RPMI8226 (cell line): ENCODE results near the gene MISP3.
A peak's percentile ranks its signal among the peaks of the same experiment; 100 is the strongest.
"Not testable (repeated sequence)": the region's sequence is repeated elsewhere in the genome, so short reads cannot be mapped to it uniquely, and the experiment has no call there.

Experiments
- DNase-seq: peaks from one replicate; pipeline ENCODE4 v3.0.0-alpha.2; 2015

Gene MISP3

DNA sequence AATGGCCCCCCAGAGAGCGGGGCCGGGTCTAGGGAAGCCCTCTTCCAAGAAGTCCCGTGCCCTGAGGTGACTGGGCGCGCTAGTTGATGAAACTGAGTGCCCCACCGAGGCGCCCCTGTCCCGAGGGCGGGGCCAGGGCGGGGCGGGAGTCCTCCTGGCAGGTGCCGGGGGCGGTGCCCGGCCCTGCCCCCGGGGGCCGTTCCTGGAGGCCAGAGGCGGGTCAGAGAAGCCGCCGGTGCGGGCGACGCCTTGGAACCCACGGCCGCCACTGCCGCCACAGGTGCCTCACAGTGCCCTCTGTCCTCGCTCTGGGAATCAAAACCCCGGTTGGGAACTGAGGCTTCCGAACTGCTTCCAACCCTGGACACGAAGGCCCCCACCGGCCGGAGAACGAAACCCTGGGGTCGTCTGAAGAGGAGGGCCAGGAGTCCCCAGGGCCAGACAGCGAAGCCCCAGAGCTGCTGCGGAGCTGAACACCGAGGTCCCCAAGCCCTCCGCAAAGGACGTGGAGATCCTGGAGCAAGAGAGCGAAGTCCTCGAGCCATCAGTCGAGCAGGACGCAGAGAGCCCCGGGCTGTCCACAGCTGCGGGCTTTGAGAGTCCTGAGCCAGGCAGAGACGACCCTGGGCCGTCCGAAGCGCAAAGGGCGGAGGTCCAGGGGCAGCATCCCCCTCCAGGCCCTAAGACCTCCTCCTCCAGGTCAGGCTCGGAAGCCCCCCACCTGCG, at the start of gene MISP3:
Gene MISP3, plus strand, starts transcription at position 252 of the 726 bp plus-strand sequence. CDS start 524 bp downstream, outside the sequence.
- DNase-seq: peak; percentile 92

DNA sequence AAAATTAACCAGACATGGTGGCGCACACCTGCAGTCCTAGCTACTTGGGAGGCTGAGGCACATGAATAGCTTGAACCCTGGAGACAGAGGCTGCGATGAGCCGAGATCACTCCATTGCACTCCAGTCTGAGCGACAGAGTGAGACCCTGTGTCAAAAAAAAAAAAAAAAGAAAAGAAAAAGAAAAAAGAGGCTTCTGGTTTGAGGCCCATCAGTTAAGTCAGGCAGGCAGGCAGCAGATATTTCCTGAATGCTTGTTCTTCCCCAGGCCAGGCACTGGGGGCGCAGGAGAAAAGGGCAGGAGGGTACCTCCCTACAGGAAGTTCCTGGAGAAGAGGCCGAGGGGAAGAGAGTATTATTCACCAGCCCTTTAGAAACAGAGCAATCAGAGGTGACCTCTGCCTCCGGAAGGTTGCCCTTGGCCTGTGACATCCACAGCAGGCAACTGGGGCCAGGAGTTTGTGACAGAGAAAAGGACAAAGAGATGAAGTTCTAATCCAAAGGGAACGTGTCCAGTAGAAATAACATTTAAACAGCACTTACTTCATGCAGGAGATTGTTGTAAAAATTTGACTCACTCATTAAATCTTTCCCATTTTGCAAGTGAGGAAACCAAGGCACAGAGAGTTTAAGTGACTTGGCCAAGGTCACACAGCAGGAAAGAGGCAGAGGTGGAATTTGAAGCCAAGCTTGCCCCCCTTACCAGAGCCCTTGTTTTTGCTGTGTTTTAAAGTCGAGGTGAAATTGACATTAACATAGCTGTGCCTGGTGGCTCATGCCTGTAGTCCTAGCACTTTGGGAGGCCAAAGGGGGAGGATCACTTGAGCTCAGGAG, 49.0 kb upstream of the MISP3 start:
- DNase-seq: peak; percentile 75

DNA sequence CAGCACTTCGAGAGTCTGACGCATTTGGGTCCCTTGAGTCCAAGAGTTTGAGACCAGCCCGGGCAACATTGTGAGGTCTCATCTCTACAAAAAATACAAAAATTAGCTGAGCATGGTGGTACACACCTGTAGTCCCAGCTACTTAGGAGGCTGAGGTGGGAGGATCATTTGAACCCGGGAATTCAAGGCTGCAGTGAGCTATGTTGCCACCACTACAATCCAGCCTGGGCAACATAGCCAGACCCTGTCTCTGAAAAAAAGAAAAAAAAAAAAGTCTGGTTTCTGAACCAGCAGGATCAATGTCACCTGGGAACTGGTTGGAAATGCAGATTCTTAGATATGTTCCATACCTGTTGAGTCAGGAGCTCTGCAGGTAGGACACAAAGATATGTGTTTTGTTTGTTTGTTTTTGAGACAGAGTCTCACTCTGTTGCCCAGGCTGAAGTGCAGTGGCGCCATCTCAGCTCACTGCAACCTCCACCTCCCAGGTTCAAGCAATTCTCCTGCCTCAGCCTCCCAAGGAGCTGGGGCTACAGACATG, 45.9 kb upstream of the MISP3 start:
- DNase-seq: not testable (repeated sequence)

DNA sequence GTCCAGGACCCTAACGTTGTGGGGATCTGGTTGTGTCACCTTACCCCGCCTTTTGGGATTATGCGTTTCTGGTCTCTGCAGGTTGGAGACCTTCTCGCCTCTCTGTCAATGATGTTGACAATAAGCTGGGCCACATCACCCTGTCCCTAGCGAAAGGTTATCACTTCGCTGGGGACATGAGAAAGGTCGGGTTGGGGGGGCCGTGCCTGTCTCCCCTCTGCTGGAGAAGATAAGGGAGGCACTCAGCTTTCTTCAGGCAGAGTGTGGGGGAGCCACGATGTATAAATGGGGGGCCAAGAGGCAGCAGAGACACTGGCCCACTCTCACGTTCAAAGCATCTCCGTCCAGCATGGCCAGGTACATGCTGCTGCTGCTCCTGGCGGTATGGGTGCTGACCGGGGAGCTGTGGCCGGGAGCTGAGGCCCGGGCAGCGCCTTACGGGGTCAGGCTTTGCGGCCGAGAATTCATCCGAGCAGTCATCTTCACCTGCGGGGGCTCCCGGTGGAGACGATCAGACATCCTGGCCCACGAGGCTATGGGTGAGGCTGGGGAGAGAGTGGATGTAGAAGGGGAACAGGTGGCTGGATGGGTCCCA, 44.6 kb upstream of the MISP3 start, which contains the start of gene RLN3:
Gene RLN3, plus strand, starts transcription at position 293 of the 595 bp plus-strand sequence. Its CDS starts 57 bp downstream, at position 350.
- no peak for DNase-seq

GRCh38 chr19:14028901-14029300, 43.7 kb upstream of the MISP3 start:
- no peak for DNase-seq

- DNase-seq: no peak
Measured at GRCh38 chr19:14030997-14031718, 41.4 kb upstream of the MISP3 start.

DNA sequence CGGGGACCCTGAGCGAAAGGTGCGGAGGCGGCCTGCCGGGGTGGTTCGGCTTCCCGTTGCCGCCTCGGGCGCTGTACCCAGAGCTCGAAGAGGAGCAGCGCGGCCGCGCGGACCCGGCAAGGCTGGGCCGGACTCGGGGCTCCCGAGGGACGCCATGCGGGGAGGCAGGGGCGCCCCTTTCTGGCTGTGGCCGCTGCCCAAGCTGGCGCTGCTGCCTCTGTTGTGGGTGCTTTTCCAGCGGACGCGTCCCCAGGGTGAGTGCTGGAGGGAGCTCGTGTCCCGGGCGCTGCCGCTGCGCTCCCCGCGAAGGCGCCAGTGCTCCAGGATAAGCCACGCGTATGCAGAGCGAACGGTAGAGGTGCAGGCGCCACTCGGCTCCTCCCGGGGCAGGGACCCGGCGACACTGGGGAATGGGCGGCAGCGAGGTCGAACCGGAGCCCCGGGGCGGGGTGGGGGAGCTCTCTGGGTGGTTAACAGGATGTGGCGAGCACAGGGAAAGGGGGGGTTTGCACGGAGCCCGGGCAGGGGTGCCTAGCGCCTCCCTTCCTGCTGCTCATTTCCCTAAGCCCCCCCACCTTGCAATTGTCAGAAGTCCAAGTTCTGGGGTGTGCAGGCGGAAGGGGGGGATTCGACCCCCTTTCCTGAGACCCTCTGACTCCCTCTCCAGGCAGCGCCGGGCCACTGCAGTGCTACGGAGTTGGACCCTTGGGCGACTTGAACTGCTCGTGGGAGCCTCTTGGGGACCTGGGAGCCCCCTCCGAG, 40.7 kb upstream of the MISP3 start, which contains the start of gene IL27RA:
Gene IL27RA, plus strand, starts transcription at position 44 of the 762 bp plus-strand sequence. Its CDS starts 111 bp downstream, at position 155.
- DNase-seq: peak; percentile 71

- no peak for DNase-seq
Measured at GRCh38 chr19:14033946-14034345, 38.6 kb upstream of the MISP3 start.

DNA sequence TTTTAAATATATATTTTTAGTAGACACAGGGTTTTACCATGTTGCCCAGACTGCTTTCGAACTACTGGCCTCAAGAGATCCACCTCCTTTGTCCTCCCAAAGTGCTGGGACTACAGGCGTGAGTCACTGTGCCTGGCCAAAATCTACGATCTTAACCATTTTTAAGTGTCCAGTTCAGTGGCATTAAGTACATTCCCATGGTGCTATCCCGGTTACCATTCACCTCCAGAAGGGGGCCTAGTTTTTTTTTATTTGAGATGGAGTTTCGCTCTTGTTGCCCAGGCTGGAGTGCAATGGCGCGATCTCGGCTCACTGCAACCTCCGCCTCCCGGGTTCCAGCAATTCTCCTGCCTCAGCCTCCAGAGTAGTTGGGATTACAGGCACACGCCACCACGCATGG, 37.4 kb upstream of the MISP3 start:
- DNase-seq: peak; percentile 1

DNA sequence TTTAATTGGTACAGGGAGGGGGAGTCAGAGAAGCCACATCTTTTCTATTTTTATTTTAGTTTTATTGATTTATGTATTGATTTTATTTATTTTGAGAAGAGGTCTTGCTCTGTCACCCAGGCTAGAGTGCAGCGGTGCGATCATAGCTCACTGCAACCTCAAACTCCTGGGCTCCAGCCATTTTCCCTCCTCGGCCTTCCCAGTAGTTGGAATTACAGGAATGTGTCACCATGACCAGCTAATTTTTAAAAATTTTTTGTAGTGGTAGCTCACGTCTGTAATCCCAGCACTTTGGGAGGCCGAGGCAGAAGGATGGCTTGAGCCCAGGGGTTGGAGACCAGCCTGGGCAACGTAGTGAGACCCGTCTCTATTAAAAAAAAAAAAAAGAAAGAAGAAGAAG, 36.9 kb upstream of the MISP3 start:
- DNase-seq: no peak

- no peak for DNase-seq
Measured at GRCh38 chr19:14039181-14039580, 33.4 kb upstream of the MISP3 start.

GRCh38 chr19:14042659-14043608, 29.7 kb upstream of the MISP3 start:
- DNase-seq: peak; percentile 57

GRCh38 chr19:14047866-14048265, 24.7 kb upstream of the MISP3 start:
- DNase-seq: not testable (repeated sequence)

DNA sequence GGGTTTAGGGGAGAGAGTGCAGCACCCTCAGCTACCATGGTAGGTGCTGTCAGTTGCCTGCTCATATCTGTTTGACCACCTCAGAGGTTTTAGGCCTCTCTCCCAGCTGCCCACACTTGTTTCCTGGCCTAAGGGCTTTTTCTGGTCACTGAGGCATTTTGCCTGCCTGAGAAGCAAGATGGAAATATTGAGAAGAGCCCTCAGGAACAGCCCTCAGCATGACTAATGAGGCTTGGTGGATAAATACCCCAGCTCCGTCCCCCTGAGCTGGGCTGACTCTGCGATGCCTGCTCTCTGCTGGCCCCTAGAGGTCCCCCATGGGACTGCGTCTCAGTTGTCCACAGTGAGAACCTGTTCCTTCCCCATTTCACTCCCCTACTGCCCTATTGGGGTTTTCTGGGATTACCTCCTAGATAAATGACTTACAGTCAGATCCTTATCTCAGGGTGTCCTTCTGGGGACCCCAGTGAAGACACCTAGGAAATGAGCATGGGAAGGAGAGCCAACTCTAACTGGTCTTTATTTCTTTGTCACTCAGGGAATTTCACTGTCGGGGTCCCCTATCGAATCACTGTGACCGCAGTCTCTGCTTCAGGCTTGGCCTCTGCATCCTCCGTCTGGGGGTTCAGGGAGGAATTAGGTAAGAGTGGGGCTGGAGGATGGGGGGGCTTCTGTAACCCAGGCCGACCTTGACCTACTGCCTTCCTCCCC, 24.0 kb upstream of the MISP3 start:
- peak; percentile 73 for DNase-seq

DNA sequence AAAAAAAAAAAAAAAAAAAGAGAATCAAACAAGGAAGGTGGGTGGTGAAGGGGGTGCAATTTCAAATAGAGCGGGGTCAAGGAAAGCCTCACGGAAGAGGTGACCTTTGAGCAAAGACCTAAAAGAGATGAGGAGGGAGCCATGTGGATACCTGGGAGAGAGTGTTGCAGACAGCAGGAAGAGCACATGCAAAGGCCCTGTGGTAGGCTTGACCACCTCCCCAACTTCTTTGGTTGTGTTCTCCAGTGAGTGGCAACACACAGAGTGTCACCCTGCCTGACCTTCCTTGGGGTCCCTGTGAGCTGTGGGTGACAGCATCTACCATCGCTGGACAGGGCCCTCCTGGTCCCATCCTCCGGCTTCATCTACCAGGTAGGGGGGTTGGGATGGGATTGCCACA, 22.1 kb upstream of the MISP3 start:
- DNase-seq: no peak

GRCh38 chr19:14050961-14051360, 21.6 kb upstream of the MISP3 start:
- DNase-seq: not testable (repeated sequence)

DNA sequence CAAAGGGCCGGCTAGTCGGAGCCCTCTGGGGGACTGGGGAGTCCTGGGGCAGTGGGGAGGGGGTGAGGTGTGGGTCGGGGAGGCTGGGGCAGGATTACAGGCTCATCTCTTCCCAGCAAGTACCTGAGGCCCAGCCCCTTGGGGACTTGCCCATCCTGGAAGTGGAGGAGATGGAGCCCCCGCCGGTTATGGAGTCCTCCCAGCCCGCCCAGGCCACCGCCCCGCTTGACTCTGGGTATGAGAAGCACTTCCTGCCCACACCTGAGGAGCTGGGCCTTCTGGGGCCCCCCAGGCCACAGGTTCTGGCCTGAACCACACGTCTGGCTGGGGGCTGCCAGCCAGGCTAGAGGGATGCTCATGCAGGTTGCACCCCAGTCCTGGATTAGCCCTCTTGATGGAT, 20.6 kb upstream of the MISP3 start:
- DNase-seq: no peak

GRCh38 chr19:14052470-14052869, 20.1 kb upstream of the MISP3 start:
- DNase-seq: no peak

- DNase-seq: no peak
Measured at GRCh38 chr19:14053032-14053431, 19.6 kb upstream of the MISP3 start.

DNA sequence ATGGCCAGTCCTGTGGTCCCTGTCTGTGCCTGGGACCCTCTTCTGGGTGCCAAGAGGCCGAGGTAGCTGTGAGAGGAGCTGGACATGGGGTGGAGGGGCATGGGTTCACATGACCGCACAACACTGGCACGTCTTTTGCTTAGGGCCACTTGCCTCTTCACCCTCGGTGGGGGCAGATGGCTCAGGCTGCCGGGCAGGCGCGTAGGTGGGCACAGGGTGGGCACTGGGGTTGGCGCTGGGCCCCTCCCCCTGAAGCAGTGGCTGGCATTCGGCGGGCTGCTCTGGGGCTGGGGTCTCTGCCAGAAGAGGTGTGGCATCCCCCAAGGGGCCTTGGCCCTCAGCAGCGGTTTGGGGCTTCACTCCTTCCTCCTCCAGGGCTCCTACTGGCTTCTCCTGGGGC, 19.1 kb upstream of the MISP3 start:
- no peak for DNase-seq
